Spleen (tissue), 11 donors: Measurements from ENCODE around the gene TCF7. TPM values are rescaled to one million over a fixed set of nuclear protein-coding genes. Genes with fewer than 3 reads are reported as not detected.
"Not testable (repeated sequence)": the region's sequence is repeated elsewhere in the genome, so short reads cannot be mapped to it uniquely, and the experiment has no call there.

Experiments
- DNase-seq: peaks from one replicate; pipeline ENCODE4 v3.0.0-alpha.2; 2020
- H3K27ac ChIP-seq, 8 donors: fragments of 200-600 bp; sonication (generic) in 7 of 8; 1 replicate in 4 of 8; 2 replicates in 4 of 8; pipeline versions ENCODE4 v1.5.0 to v1.8.0; 2016 to 2021; ENCODE audit warnings: inconsistent platforms in 4 of 8, mild to moderate bottlenecking in 4 of 8, moderate library complexity in 1 of 8
- H3K27me3 ChIP-seq, 7 donors: fragments of 200-600 bp; sonication (generic) in 6 of 7; replicated peaks in 1 of 7; 1 replicate in 4 of 7; 2 replicates in 3 of 7; pipeline versions ENCODE4 v1.5.0 to v1.8.0; 2016 to 2021; ENCODE audit warnings: inconsistent platforms in 3 of 7, mild to moderate bottlenecking in 1 of 7
- H3K36me3 ChIP-seq, 6 donors: fragments of 200-600 bp; sonication (generic) in 5 of 6; 1 replicate in 4 of 6; 2 replicates in 2 of 6; pipeline versions ENCODE4 v1.5.0 to v1.8.0; 2016 to 2021; ENCODE audit warnings: inconsistent platforms in 2 of 6
- H3K4me1 ChIP-seq, 6 donors: fragments of 200-600 bp; sonication (generic) in 5 of 6; 1 replicate in 3 of 6; 2 replicates in 3 of 6; pipeline versions ENCODE4 v1.5.0 to v1.8.0; 2016 to 2021; ENCODE audit warnings: inconsistent platforms in 3 of 6
- H3K4me3 ChIP-seq, 8 donors: fragments of 200-600 bp; sonication (generic) in 7 of 8; 1 replicate in 4 of 8; 2 replicates in 4 of 8; pipeline versions ENCODE4 v1.5.0 to v1.8.0; 2016 to 2021; ENCODE audit warnings: inconsistent platforms in 4 of 8, mild to moderate bottlenecking in 4 of 8, moderate library complexity in 2 of 8
- H3K9me3 ChIP-seq, 8 donors: fragments of 200-600 bp; sonication (generic) in 7 of 8; 1 replicate in 4 of 8; 2 replicates in 4 of 8; pipeline versions ENCODE4 v1.5.0 to v1.8.0; 2016 to 2021; ENCODE audit warnings: inconsistent platforms in 4 of 8
- CTCF ChIP-seq, 11 experiments: fragments of 200-600 bp in 7 of 11; fragments of 450-650 bp in 4 of 11; sonication (generic) in 4 of 11; IDR thresholded peaks in 8 of 11; conservative IDR thresholded peaks in 3 of 11; 1 replicate in 7 of 11; 2 replicates in 4 of 11; pipeline versions ENCODE4 v1.4.0 to v1.8.0; 2016 to 2021; ENCODE audit warnings: antibody characterized with exemption in 11 of 11, inconsistent platforms in 4 of 11, mild to moderate bottlenecking in 1 of 11
- POLR2A ChIP-seq, 3 donors: fragments of 450-650 bp; IDR thresholded peaks; one replicate each; pipeline ENCODE4 v1.5.1; 2017; ENCODE audit warnings: antibody characterized with exemption in 3 of 3, mild to moderate bottlenecking in 1 of 3
- POLR2AphosphoS5 ChIP-seq, 3 donors: sonication (generic); formaldehyde crosslinking; IDR thresholded peaks; one replicate each; pipeline ENCODE4 v1.5.1; 2017; ENCODE audit warnings: antibody characterized with exemption in 3 of 3
- WGBS, 5 donors: extraction: QIAGEN DNeasy Blood & Tissue Kit in 3 of 5; methylation state at CpG; one replicate each; pipeline versions ENCODE4 v1.1.5 to v1.1.7; 2013 to 2018; 5-methylcytosine and 5-hydroxymethylcytosine counted together
- intact Hi-C: fragments of 100-400 bp; cut with DNase I; formaldehyde crosslinking; loops from one replicate; pipeline ENCODE4 v1.15.0; 2023; ENCODE audit warnings: low total_unique reads
- polyA plus RNA-seq, 3 donors: library from polyadenylated mRNA; stranded (reverse); fragments of 200-250 nt; gene quantifications; one replicate each; pipeline ENCODE4 v1.2.1, GENCODE V29; 2013
- total RNA-seq, 7 donors: library from RNA; depleted of rRNA in 3 of 7; stranded (reverse); fragments of >200 nt in 3 of 7; fragmentation: NEBNext Ultra II Directional in 4 of 7; extraction: Animal tissue kit (Norgen Biotek cat#: 25700) in 4 of 7; gene quantifications; one replicate each; pipeline versions ENCODE4 v1.1.0 to v1.2.1, GENCODE V29; 2016 to 2021
- donor health status: healthy with polysubstance abuse.
- donor health status: DM: no; HTN: no; CAD: no; lungs with moderate emphysema.
- donor health status: DM: no; HTN: no; CAD: no.
- donor health status: Bipolar disorder and iron deficiency.
- donor health status: healthy.
- donor health status: DM: no; HTN: no; CAD: no.
- donor health status: DM: yes; HTN: yes; CAD: no.

Gene TCF7
- total and polyA plus RNA-seq, 10 donors: 13.7 to 88.3 (median 36.8) TPM

- 90 to 94% (median 93%) methylated on average over 6 of the region's 6 CpGs for WGBS, 5 donors
- Histone ChIP-seq H3K36me3 (peaks cover 0 to 100% (median 67%) of the 10 kb centered on the region in 6 donors), H3K4me1 (peaks cover 5 to 64% (median 35%) of the 10 kb centered on the region in 6 donors), H3K4me3 (no peak overlapping the region), H3K27me3 (no peaks in the 10 kb centered on the region), H3K9me3 (no peaks in the 10 kb centered on the region), H3K27ac (peak overlapping the region in 1 of 8 donors; percentile 75)
- DNase-seq: no peak
- intact Hi-C loops: loop anchor here (5.0 kb wide), 1 partner anchor 47 kb away; no protein-coding TSS in a partner anchor
- TF ChIP-seq POLR2A (IDR thresholded peaks at IDR 0.05): no peak
- TF ChIP-seq POLR2AphosphoS5 (IDR thresholded peaks at IDR 0.05): peak in 1 of 3 donors; percentile 22
- no peak for TF ChIP-seq CTCF (IDR thresholded peaks at IDR 0.05 in 8 of 11, conservative IDR thresholded peaks at IDR 0.05 in 3 of 11)
These were observed 34.6 kb downstream of the TCF7 start for GRCh38 chr5:134148986-134149539.

- 73 to 86% (median 79%) methylated on average over 4 of the region's 4 CpGs for WGBS, 5 donors
- H3K4me1 ChIP-seq: peaks cover 5 to 61% (median 35%) of the 10 kb centered on the region in 6 donors
- intact Hi-C loops: loop anchor here (5.0 kb wide), 1 partner anchor 47 kb away; no protein-coding TSS in a partner anchor
- no peaks in the 10 kb centered on the region for H3K27me3 ChIP-seq
- TF ChIP-seq POLR2AphosphoS5 (IDR thresholded peaks at IDR 0.05): peak in 1 of 3 donors; percentile 54
- no peak for TF ChIP-seq POLR2A (IDR thresholded peaks at IDR 0.05)
- no peaks in the 10 kb centered on the region for H3K9me3 ChIP-seq
- H3K4me3 ChIP-seq: no peak overlapping the region
- peak; percentile 27 for DNase-seq
- H3K36me3 ChIP-seq: peaks cover 0 to 100% (median 68%) of the 10 kb centered on the region in 6 donors
- peak overlapping the region in 6 of 8 donors; percentile 51 to 75 (median 68) for H3K27ac ChIP-seq
These were observed 35.3 kb downstream of the TCF7 start for GRCh38 chr5:134149571-134150303.

- no peak for DNase-seq
- H3K4me1 ChIP-seq: peaks cover 4 to 45% (median 29%) of the 10 kb centered on the region in 6 donors
- H3K27ac ChIP-seq: peak overlapping the region in 2 of 8 donors; percentile 51 to 75
- no peaks in the 10 kb centered on the region for H3K27me3 ChIP-seq
- H3K36me3 ChIP-seq: peaks cover 0 to 100% (median 65%) of the 10 kb centered on the region in 6 donors
- H3K4me3 ChIP-seq: no peak overlapping the region
- TF ChIP-seq POLR2AphosphoS5 (IDR thresholded peaks at IDR 0.05) (peak in 1 of 3 donors; percentile 48), CTCF (IDR thresholded peaks at IDR 0.05 in 8 of 11, conservative IDR thresholded peaks at IDR 0.05 in 3 of 11) (no peak)
- no peaks in the 10 kb centered on the region for H3K9me3 ChIP-seq
- intact Hi-C loops: no loop called here
- 95 to 100% (median 96%) methylated on average over 3 of the region's 3 CpGs for WGBS, 5 donors
These were observed 37.2 kb downstream of the TCF7 start for GRCh38 chr5:134151723-134152122.

- TF ChIP-seq POLR2AphosphoS5 (IDR thresholded peaks at IDR 0.05): peak in 2 of 3 donors; percentile 14 to 42
- H3K9me3 ChIP-seq, H3K4me3 ChIP-seq, H3K27ac ChIP-seq, intact Hi-C loops, H3K27me3 ChIP-seq: not testable (repeated sequence)
- Histone ChIP-seq H3K36me3 (peaks cover 0 to 100% (median 68%) of the 10 kb centered on the region in 6 donors), H3K4me1 (peaks cover 4 to 39% (median 29%) of the 10 kb centered on the region in 6 donors)
- DNase-seq: peak; percentile 30
- WGBS, 5 donors: 94 to 97% (median 97%) methylated on average over 15 of the region's 15 CpGs
These were observed 37.8 kb downstream of the TCF7 start for GRCh38 chr5:134152173-134152832.
